Heart left ventricle (tissue), 16 donors: ENCODE results near the gene EYS. TPM values are rescaled to one million over a fixed set of nuclear protein-coding genes. Genes with fewer than 3 reads are reported as not detected.

Experiments used
- ATAC-seq, 4 donors: fragments of 200-7000 bp; cut with Tn5 transposase; one replicate each; pipeline ENCODE4 v1.9.1; 2020 to 2022; ENCODE audit warnings: moderate library complexity in 4 of 4, mild to moderate bottlenecking in 3 of 4, moderate number of reproducible peaks in 1 of 4
- DNase-seq, 5 donors: peaks; one replicate each; pipeline ENCODE4 v3.0.0-alpha.2; 2020
- H3K27ac ChIP-seq, 12 donors: fragments of 200-600 bp; sonication (generic) in 4 of 12; one replicate each; pipeline versions ENCODE4 v1.5.0 to v1.8.0; 2016 to 2022; ENCODE audit warnings: mild to moderate bottlenecking in 2 of 12
- H3K27me3 ChIP-seq, 9 donors: fragments of 200-600 bp; sonication (generic) in 2 of 9; one replicate each; pipeline versions ENCODE4 v1.5.1 to v1.8.0; 2016 to 2022; ENCODE audit warnings: mild to moderate bottlenecking in 3 of 9
- H3K36me3 ChIP-seq, 9 donors: fragments of 200-600 bp; sonication (generic) in 2 of 9; one replicate each; pipeline versions ENCODE4 v1.5.0 to v1.8.0; 2018 to 2022; ENCODE audit warnings: mild to moderate bottlenecking in 2 of 9
- H3K4me1 ChIP-seq, 12 donors: fragments of 200-600 bp; sonication (generic) in 4 of 12; one replicate each; pipeline versions ENCODE4 v1.5.0 to v1.8.0; 2016 to 2022; ENCODE audit warnings: mild to moderate bottlenecking in 3 of 12
- H3K4me3 ChIP-seq, 12 donors: fragments of 200-600 bp; sonication (generic) in 4 of 12; one replicate each; pipeline versions ENCODE4 v1.5.0 to v1.8.0; 2017 to 2022; ENCODE audit warnings: mild to moderate bottlenecking in 9 of 12, moderate library complexity in 4 of 12
- H3K9me3 ChIP-seq, 12 donors: fragments of 200-600 bp; sonication (generic) in 4 of 12; one replicate each; pipeline versions ENCODE4 v1.5.0 to v1.8.0; 2016 to 2022; ENCODE audit warnings: mild to moderate bottlenecking in 1 of 12
- CTCF ChIP-seq, 12 donors: fragments of 200-600 bp; sonication (generic) in 4 of 12; IDR thresholded peaks; one replicate each; pipeline versions ENCODE4 v1.5.0 to v1.8.0; 2018 to 2022; ENCODE audit warnings: antibody characterized with exemption in 12 of 12, mild to moderate bottlenecking in 5 of 12
- POLR2A ChIP-seq, 2 donors: fragments of 450-650 bp; IDR thresholded peaks; one replicate each; pipeline ENCODE4 v1.6.1; 2017; ENCODE audit warnings: antibody characterized with exemption in 2 of 2, mild to moderate bottlenecking in 2 of 2, moderate library complexity in 2 of 2
- WGBS, 4 donors: extraction: QIAGEN DNeasy Blood & Tissue Kit in 2 of 4; methylation state at CpG; one replicate each; pipeline versions ENCODE4 v1.1.5 to v1.1.7; 2013 to 2018; 5-methylcytosine and 5-hydroxymethylcytosine counted together
- intact Hi-C, 10 donors: fragments of 100-400 bp; cut with DNase I; formaldehyde crosslinking; loops; one replicate each; pipeline versions ENCODE4 v1.11.1 to v1.14.2; 2022
- polyA plus RNA-seq, 2 donors: library from polyadenylated mRNA; stranded (reverse); fragments of 200-250 nt; gene quantifications; one replicate each; pipeline ENCODE4 v1.2.3, GENCODE V29; 2013
- total RNA-seq, 9 donors: library from RNA; depleted of rRNA in 2 of 9; stranded (reverse); fragments of >200 nt in 2 of 9; fragmentation: NEBNext Ultra II Directional in 3 of 9; extraction: Animal tissue kit (Norgen Biotek cat#: 25700) in 3 of 9; gene quantifications; one replicate each; pipeline versions ENCODE4 v1.1.0 to v1.2.4, GENCODE V29; 2016 to 2023
- donor health status: ischemic (EF 13 %, LVEDD 7.1; RV severe dilation, severe dysfunction).
- donor health status: healthy with polysubstance abuse.
- donor health status: DM: no; HTN: yes; CAD: no.
- donor health status: DM: no; HTN: no; CAD: no.
- donor health status: ischemic (EF 25% LVEDD 6.9; RV normal size, moderate dysfunction).
- donor health status: ischemic (EF 25% LVEDD 5.7; RV mildly dilated, moderate dysfunction).
- donor health status: healthy.
- donor health status: DM: yes; HTN: yes; CAD: no.
- donor health status: ischemic (EF 35%, LVEDD 5.7; RV mildly dilated, moderate dysfunction).
- donor health status: nonischemic (EF 11% LVEDD 7.7; RV severe dilation, severe dysfunction).
- donor health status: DM: yes; HTN: yes; CAD: no.
- donor health status: PGD.
- donor health status: ischemic (EF 29% LVEDD 5.4; RV normal size, mild dysfunction).
- donor health status: nonischemic (EF 23%, LVEDD 6.1; RV moderate dilation, normal function).

EYS gene
- total and polyA plus RNA-seq, 11 donors: 0.07 to 0.27 (median 0.08) TPM; not detected in 8

GRCh38 chr6:63713332-63713731, 1993.7 kb downstream of the EYS start:
- intact Hi-C loops: no loop called here

GRCh38 chr6:63709148-63709547, 1997.9 kb downstream of the EYS start:
- Histone ChIP-seq H3K9me3 (no peaks in the 10 kb centered on the region), H3K36me3 (peaks cover 4 to 100% (median 73%) of the 10 kb centered on the region in 9 donors), H3K4me1 (no peaks in the 10 kb centered on the region), H3K27me3 (no peaks in the 10 kb centered on the region), H3K4me3 (no peak overlapping the region), H3K27ac (no peak overlapping the region)
- ATAC-seq (no peak), DNase-seq (no peak)
- TF ChIP-seq POLR2A (IDR thresholded peaks at IDR 0.05): no peak
- TF ChIP-seq CTCF (IDR thresholded peaks at IDR 0.05): no peak
- intact Hi-C loops: no loop called here

More at GRCh38 chr6:63713332-63713731, 1993.7 kb downstream of the EYS start:
- WGBS, 4 donors: 85 to 90% (median 87%) methylated on average over 6 of the region's 6 CpGs
- no peak for ATAC-seq
- H3K27me3 ChIP-seq: no peaks in the 10 kb centered on the region
- TF ChIP-seq POLR2A (IDR thresholded peaks at IDR 0.05): no peak
- no peak for TF ChIP-seq CTCF (IDR thresholded peaks at IDR 0.05)
- H3K9me3 ChIP-seq: no peaks in the 10 kb centered on the region
- no peak overlapping the region for H3K4me3 ChIP-seq
- peaks cover 4 to 68% (median 65%) of the 10 kb centered on the region in 9 donors for H3K36me3 ChIP-seq
- H3K4me1 ChIP-seq: no peaks in the 10 kb centered on the region
- no peak overlapping the region for H3K27ac ChIP-seq
- no peak for DNase-seq

- no peak for TF ChIP-seq POLR2A (IDR thresholded peaks at IDR 0.05)
- 95 to 99% (median 96%) methylated on average over 1 of the region's 1 CpG for whole genome bisulfite sequencing, 4 donors
- Histone ChIP-seq H3K4me1 (no peaks in the 10 kb centered on the region), H3K36me3 (peaks cover 4 to 100% (median 73%) of the 10 kb centered on the region in 9 donors), H3K4me3 (no peak overlapping the region), H3K9me3 (no peaks in the 10 kb centered on the region), H3K27me3 (no peaks in the 10 kb centered on the region), H3K27ac (no peak overlapping the region)
- DNase-seq (no peak), ATAC-seq (no peak)
- intact Hi-C loops: no loop called here
These were observed 1998.4 kb downstream of the EYS start for GRCh38 chr6:63708631-63709030.

DNA sequence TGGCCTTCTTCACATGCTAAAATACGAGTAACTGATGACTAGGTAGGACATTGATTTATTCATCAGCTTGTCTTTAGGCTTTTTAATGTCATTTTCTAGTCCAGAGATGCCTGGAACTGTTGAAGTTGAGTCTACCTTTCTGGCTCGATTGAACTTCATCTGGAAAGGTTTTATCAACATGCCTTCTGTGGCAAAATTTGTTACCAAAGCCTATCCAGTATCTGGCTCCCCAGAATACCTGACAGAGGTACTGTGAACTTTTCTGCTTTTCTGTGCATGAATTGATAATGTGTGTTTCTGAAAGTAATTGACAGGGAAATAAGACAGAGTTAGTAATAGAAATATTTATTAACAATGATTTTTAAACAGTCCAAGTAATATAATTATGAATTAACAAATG, 2000.4 kb downstream of the EYS start:
- Histone ChIP-seq H3K36me3 (peaks cover 0 to 100% (median 73%) of the 10 kb centered on the region in 9 donors), H3K4me3 (no peak overlapping the region), H3K4me1 (no peaks in the 10 kb centered on the region), H3K27me3 (no peaks in the 10 kb centered on the region), H3K27ac (no peak overlapping the region), H3K9me3 (no peaks in the 10 kb centered on the region)
- no peak for ATAC-seq
- 81 to 89% (median 84%) methylated on average over 2 of the region's 2 CpGs for WGBS, 4 donors
- no peak for DNase-seq
- TF ChIP-seq CTCF (IDR thresholded peaks at IDR 0.05) (no peak), POLR2A (IDR thresholded peaks at IDR 0.05) (no peak)
- intact Hi-C loops: loop anchor here in 1 of 10 donors (2.0 kb wide), 1 partner anchor 18 kb away; no protein-coding TSS in a partner anchor

DNA sequence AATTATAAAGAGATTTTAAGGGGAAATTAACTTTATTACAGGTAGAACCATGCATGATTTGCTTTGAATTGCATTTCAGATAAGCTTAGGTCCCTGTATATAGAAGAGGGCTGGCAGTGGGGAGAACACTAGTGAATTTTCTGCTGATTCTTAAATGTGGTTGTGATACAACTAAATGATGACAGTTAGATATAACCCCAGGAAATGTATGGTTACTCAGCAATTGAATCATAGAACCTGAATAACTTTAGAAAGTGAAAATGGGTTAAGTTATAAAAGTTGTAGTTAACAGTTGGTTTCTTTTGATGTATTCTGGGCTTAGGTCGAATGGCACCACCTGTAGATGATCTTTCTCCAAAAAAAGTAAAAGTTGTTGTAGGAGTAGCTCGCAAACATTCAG, 2001.3 kb downstream of the EYS start:
- no peak for TF ChIP-seq CTCF (IDR thresholded peaks at IDR 0.05)
- TF ChIP-seq POLR2A (IDR thresholded peaks at IDR 0.05): no peak
- no peak overlapping the region for H3K4me3 ChIP-seq
- ATAC-seq: no peak
- H3K9me3 ChIP-seq: no peaks in the 10 kb centered on the region
- DNase-seq: no peak
- no peaks in the 10 kb centered on the region for H3K4me1 ChIP-seq
- H3K36me3 ChIP-seq: peaks cover 0 to 100% (median 73%) of the 10 kb centered on the region in 9 donors
- intact Hi-C loops: loop anchor here in 1 of 10 donors (2.0 kb wide), 1 partner anchor 17 kb away; no protein-coding TSS in a partner anchor
- no peak overlapping the region for H3K27ac ChIP-seq
- 91 to 93% (median 93%) methylated on average over 2 of the region's 2 CpGs for WGBS, 4 donors
- H3K27me3 ChIP-seq: no peaks in the 10 kb centered on the region
